HepG2 (cell line): ENCODE results near the gene EPS8.

Source experiments
- ARHGAP35 ChIP-seq: sonication (generic); formaldehyde crosslinking; IDR thresholded peaks from 2 replicates; pipeline ENCODE4 v1.9.0; 2022; ENCODE audit warnings: mild to moderate bottlenecking, inconsistent platforms, moderate library complexity, missing genetic modification reagents, borderline replicate concordance
- CREB3 ChIP-seq: sonication (generic); formaldehyde crosslinking; IDR thresholded peaks from 2 replicates; pipeline ENCODE4 v1.5.0; 2020; ENCODE audit warnings: missing genetic modification reagents
- E2F5 ChIP-seq: sonication (generic); formaldehyde crosslinking; conservative IDR thresholded peaks from 2 replicates; pipeline ENCODE4 v1.4.0; 2020; ENCODE audit warnings: missing genetic modification reagents
- FOSL1 ChIP-seq: sonication (generic); formaldehyde crosslinking; IDR thresholded peaks from 2 replicates; pipeline ENCODE4 v1.9.0; 2021; ENCODE audit warnings: missing genetic modification reagents, borderline replicate concordance
- JUN ChIP-seq: sonication (generic); formaldehyde crosslinking; IDR thresholded peaks from 2 replicates; pipeline ENCODE4 v1.4.0; 2020; ENCODE audit warnings: mild to moderate bottlenecking, missing genetic modification reagents
- MLX ChIP-seq: IDR thresholded peaks from 2 replicates; pipeline ENCODE4 v1.6.1; 2016
- NFE2L2 ChIP-seq: fragments of 150-350 bp; IDR thresholded peaks from 2 replicates; pipeline ENCODE4 v1.6.1; 2014; ENCODE audit warnings: low read length
- POLR2AphosphoS5 ChIP-seq: IDR thresholded peaks from 2 replicates; pipeline ENCODE4 v1.6.1; 2012; ENCODE audit warnings: low read depth, low read length
- ZNF207 ChIP-seq: fragments of 450-650 bp; IDR thresholded peaks from 2 replicates; pipeline ENCODE4 v1.6.1; 2016; ENCODE audit warnings: antibody characterized with exemption, borderline replicate concordance
- ZNF772 ChIP-seq: sonication (generic); formaldehyde crosslinking; IDR thresholded peaks from 2 replicates; pipeline ENCODE4 v1.5.0; 2020; ENCODE audit warnings: mild to moderate bottlenecking, missing genetic modification reagents

- TF ChIP-seq MLX (CRISPR knock-in tag) (no peak), ARHGAP35 (no peak), NFE2L2 (no peak), POLR2AphosphoS5 (no peak), FOSL1 (CRISPR knock-in tag) (no peak), JUN (CRISPR knock-in tag) (no peak), ZNF207 (no peak), ZNF772 (CRISPR knock-in tag) (no peak), E2F5 (CRISPR knock-in tag) (no peak), CREB3 (CRISPR knock-in tag) (no peak)
These were observed 138.6 kb downstream of the EPS8 start for GRCh38 chr12:15650399-15651128.
